Upper lobe of left lung (tissue), 4 donors: ENCODE measurements around the gene ZNF785.

Source experiments
- EP300 ChIP-seq, 4 donors: sonication (generic); formaldehyde crosslinking; IDR thresholded peaks; one replicate each; pipeline ENCODE4 v1.5.1; 2017; ENCODE audit warnings: antibody characterized with exemption in 4 of 4, control low read depth in 2 of 4
- POLR2A ChIP-seq, 4 donors: fragments of 450-650 bp; IDR thresholded peaks; one replicate each; pipeline ENCODE4 v1.5.1; 2016 to 2017; ENCODE audit warnings: antibody characterized with exemption in 4 of 4, mild to moderate bottlenecking in 2 of 4
- POLR2AphosphoS5 ChIP-seq, 2 donors: sonication (generic); formaldehyde crosslinking; IDR thresholded peaks; one replicate each; pipeline ENCODE4 v1.5.1; 2017; ENCODE audit warnings: antibody characterized with exemption in 2 of 2
- TF ChIP-seq, protein P1 (sequence below), 6 experiments: fragments of 450-650 bp in 4 of 6; fragments of 200-600 bp in 2 of 6; sonication (generic) in 2 of 6; IDR thresholded peaks; one replicate each; pipeline ENCODE4 v1.5.1; 2016 to 2019; ENCODE audit warnings: antibody characterized with exemption in 6 of 6

DNA sequence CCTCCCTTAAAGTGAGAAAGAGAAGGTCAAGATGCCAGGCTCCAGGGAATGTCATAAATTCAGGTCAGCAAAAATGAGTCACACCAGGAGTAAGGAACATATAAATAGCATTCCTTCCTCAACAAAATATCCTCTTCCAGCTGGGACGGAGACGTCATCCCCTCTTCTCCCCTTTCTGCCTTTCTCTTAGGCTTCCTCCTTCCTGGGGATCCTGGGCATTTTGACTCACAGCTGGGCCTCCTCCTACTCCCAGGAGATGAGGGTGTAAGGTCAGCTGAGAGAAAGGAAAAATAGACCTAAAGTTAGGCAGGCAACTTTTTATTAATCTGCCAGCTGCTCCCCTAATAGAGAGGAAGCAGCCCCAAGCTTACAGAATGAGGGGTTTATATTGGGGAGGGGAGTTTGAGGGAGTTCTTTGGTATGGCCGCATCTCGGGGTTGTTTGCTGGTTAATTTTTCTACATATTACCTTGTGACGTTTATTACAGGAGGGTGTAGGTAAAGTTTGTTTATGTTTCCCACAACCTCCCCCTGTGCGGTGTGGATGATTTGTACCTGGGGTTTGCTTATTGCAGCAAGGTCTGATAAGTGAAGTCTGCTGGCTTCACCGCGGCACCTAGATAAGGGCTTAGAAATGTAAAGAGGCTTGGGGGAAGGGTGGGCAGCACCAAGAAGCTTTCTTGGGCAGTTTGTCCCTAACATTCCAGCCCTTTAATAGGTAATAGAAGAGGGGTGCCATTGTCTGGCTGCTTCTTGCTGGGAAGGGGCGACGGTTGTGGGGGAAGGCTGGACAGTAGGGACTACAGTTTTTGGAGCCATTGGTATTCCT, 43.8 kb downstream of the ZNF785 start:
- TF ChIP-seq, protein P1, sequence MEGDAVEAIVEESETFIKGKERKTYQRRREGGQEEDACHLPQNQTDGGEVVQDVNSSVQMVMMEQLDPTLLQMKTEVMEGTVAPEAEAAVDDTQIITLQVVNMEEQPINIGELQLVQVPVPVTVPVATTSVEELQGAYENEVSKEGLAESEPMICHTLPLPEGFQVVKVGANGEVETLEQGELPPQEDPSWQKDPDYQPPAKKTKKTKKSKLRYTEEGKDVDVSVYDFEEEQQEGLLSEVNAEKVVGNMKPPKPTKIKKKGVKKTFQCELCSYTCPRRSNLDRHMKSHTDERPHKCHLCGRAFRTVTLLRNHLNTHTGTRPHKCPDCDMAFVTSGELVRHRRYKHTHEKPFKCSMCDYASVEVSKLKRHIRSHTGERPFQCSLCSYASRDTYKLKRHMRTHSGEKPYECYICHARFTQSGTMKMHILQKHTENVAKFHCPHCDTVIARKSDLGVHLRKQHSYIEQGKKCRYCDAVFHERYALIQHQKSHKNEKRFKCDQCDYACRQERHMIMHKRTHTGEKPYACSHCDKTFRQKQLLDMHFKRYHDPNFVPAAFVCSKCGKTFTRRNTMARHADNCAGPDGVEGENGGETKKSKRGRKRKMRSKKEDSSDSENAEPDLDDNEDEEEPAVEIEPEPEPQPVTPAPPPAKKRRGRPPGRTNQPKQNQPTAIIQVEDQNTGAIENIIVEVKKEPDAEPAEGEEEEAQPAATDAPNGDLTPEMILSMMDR (IDR thresholded peaks at IDR 0.05) = no peak
- TF ChIP-seq POLR2A (IDR thresholded peaks at IDR 0.05) = no peak
- no peak for TF ChIP-seq POLR2AphosphoS5 (IDR thresholded peaks at IDR 0.05)
- no peak for TF ChIP-seq EP300 (IDR thresholded peaks at IDR 0.05)
